HEK293 (cell line): Measurements from ENCODE around the gene NR3C1.

ENCODE experiments used
- CTCF ChIA-PET: fragments of 350-600 bp; formaldehyde crosslinking; extraction: SDS; loops from one replicate; lab custom pipeline; 2021; ENCODE audit warnings: antibody characterized with exemption; lab: Yijun Ruan, JAX
- POLR2A ChIA-PET: fragments of 300-600 bp; formaldehyde crosslinking; extraction: SDS; loops from one replicate; lab custom pipeline; 2020; ENCODE audit warnings: antibody characterized with exemption, inconsistent platforms; lab: Yijun Ruan, JAX
- H3K27ac ChIP-seq: fragments of 200-500 bp; sonication (Bioruptor generic); 2 replicates; pipeline ENCODE4 v1.5.1; 2014; ENCODE audit warnings: low read depth, low read length, control low read depth, inconsistent platforms; ENCODE audit errors: extremely low read depth
- H3K36me3 ChIP-seq, 2 experiments: fragments of 200-500 bp in 1 of 2; sonication (Bioruptor generic) in 1 of 2; 1 replicate in 1 of 2; 2 replicates in 1 of 2; pipeline ENCODE4 v1.5.1; 2014 to 2017; ENCODE audit warnings: inconsistent platforms in 2 of 2, low read length in 2 of 2; ENCODE audit not compliant: control insufficient read depth in 2 of 2, insufficient read depth in 1 of 2
- H3K4me1 ChIP-seq: fragments of 200-500 bp; sonication (Bioruptor generic); 2 replicates; pipeline ENCODE4 v1.5.1; 2014; ENCODE audit warnings: mild to moderate bottlenecking, low read length, inconsistent platforms; ENCODE audit not compliant: control insufficient read depth, insufficient read depth
- H3K4me3 ChIP-seq: 2 replicates; pipeline ENCODE4 v1.5.1; 2011; ENCODE audit warnings: low read depth, mild to moderate bottlenecking, control low read depth, low read length, moderate library complexity
- H3K9me3 ChIP-seq: fragments of 200-500 bp; sonication (Bioruptor generic); 2 replicates; pipeline ENCODE4 v1.5.1; 2014; ENCODE audit warnings: low read depth, low read length, inconsistent platforms; ENCODE audit not compliant: control insufficient read depth, insufficient read depth
- EGR2 ChIP-seq: fragments of 450-650 bp; formaldehyde crosslinking; IDR thresholded peaks from 2 replicates; pipeline ENCODE4 v1.5.1; 2016; ENCODE audit warnings: low read depth, missing biosample characterization, missing genetic modification characterization
- FEZF1 ChIP-seq: fragments of 450-650 bp; formaldehyde crosslinking; IDR thresholded peaks from 2 replicates; pipeline ENCODE4 v1.5.1; 2016; ENCODE audit warnings: missing biosample characterization, missing genetic modification characterization
- SETDB1 ChIP-seq: IDR thresholded peaks from one replicate; pipeline ENCODE4 v1.6.1; 2017; ENCODE audit warnings: mild to moderate bottlenecking, low read length, moderate library complexity, mixed read lengths; ENCODE audit not compliant: insufficient read length
- YY2 ChIP-seq: fragments of 450-650 bp; formaldehyde crosslinking; IDR thresholded peaks from 2 replicates; pipeline ENCODE4 v1.5.1; 2016; ENCODE audit warnings: missing biosample characterization, missing genetic modification characterization
- ZNF274 ChIP-seq, 2 experiments: fragments of 200-500 bp in 1 of 2; fragments of 450-650 bp in 1 of 2; sonication (Bioruptor generic) in 1 of 2; formaldehyde crosslinking in 1 of 2; IDR thresholded peaks; 2 replicates each; pipeline versions ENCODE4 v1.5.1 to v1.6.1; 2014 to 2016; ENCODE audit warnings: borderline replicate concordance in 1 of 2, inconsistent platforms in 1 of 2, low read length in 1 of 2, missing biosample characterization in 1 of 2, missing genetic modification characterization in 1 of 2
- ZNF48 ChIP-seq: fragments of 450-650 bp; formaldehyde crosslinking; IDR thresholded peaks from 2 replicates; pipeline ENCODE4 v1.5.1; 2016; ENCODE audit warnings: missing biosample characterization, missing genetic modification characterization
- ZNF544 ChIP-seq: fragments of 450-650 bp; formaldehyde crosslinking; IDR thresholded peaks from 2 replicates; pipeline ENCODE4 v1.5.0; 2017; ENCODE audit warnings: missing biosample characterization, missing genetic modification characterization
- ZNF585B ChIP-seq: fragments of 450-650 bp; formaldehyde crosslinking; IDR thresholded peaks from 2 replicates; pipeline ENCODE4 v1.5.1; 2016; ENCODE audit warnings: missing biosample characterization, missing genetic modification characterization
- ZNF777 ChIP-seq: fragments of 450-650 bp; formaldehyde crosslinking; IDR thresholded peaks from 2 replicates; pipeline ENCODE4 v1.5.1; 2017; ENCODE audit warnings: missing biosample characterization, missing genetic modification characterization, borderline replicate concordance
- ZSCAN16 ChIP-seq: fragments of 450-650 bp; formaldehyde crosslinking; IDR thresholded peaks from 2 replicates; pipeline ENCODE4 v1.5.1; 2016; ENCODE audit warnings: missing biosample characterization, missing genetic modification characterization
- TF ChIP-seq, protein P1 (sequence below): fragments of 450-650 bp; formaldehyde crosslinking; IDR thresholded peaks from 2 replicates; pipeline ENCODE4 v1.5.1; 2016; ENCODE audit warnings: missing biosample characterization, missing genetic modification characterization, borderline replicate concordance
- TF ChIP-seq, protein P2 (sequence below): fragments of 450-650 bp; formaldehyde crosslinking; IDR thresholded peaks from 2 replicates; pipeline ENCODE4 v1.5.1; 2016; ENCODE audit warnings: missing biosample characterization, missing genetic modification characterization, low read depth
- TF ChIP-seq, protein P3 (sequence below): fragments of 450-650 bp; formaldehyde crosslinking; conservative IDR thresholded peaks from 2 replicates; pipeline ENCODE4 v1.5.1; 2016; ENCODE audit warnings: low read depth, missing biosample characterization, missing genetic modification characterization
- TF ChIP-seq, protein P4 (sequence below): fragments of 450-650 bp; formaldehyde crosslinking; IDR thresholded peaks from 2 replicates; pipeline ENCODE4 v1.5.1; 2016; ENCODE audit warnings: missing biosample characterization, missing genetic modification characterization, borderline replicate concordance
- TF ChIP-seq, protein P5 (sequence below): fragments of 450-650 bp; formaldehyde crosslinking; IDR thresholded peaks from 2 replicates; pipeline ENCODE4 v1.5.1; 2017; ENCODE audit warnings: missing biosample characterization, missing genetic modification characterization

NR3C1 gene

DNA sequence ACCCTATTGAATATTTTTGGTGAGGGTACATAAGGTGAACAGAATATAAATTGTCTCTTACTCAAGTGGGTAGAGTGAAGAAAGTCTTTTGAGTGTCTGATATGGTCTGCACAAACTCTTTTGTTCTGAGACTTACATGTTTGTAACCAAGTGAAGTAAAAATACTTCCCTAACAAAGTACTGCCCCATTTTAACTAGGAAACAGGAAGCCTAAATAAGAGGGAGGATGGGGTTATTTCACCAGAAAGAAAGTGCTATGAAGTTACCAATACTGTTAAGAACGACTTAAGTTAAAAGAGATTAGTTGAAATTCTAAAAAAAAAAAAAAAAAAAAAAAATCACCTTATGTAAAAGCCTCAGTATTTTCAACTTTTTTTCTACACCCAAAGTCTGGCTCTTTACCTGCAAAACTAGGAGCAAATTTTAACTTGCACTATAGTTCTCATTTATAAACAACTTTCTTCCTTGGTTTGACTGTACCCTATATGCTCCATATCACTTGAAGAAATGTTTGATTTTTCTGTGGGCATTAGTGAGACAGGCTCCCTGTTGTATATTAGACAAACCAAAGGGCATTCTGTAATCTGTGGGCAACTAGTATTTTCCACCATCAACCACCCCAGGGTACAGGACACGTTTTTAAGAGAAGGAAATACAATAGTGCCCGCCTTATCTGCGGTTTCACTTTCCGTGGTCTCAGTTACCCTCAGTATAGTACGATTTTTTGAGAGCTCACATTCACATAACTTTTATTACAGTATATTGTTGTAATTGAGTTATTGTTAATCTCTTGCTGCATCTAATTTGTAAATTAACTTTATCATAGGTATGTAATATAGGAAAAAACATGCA is 127.7 kb downstream of the NR3C1 start (continued):
- TF ChIP-seq, protein P1, sequence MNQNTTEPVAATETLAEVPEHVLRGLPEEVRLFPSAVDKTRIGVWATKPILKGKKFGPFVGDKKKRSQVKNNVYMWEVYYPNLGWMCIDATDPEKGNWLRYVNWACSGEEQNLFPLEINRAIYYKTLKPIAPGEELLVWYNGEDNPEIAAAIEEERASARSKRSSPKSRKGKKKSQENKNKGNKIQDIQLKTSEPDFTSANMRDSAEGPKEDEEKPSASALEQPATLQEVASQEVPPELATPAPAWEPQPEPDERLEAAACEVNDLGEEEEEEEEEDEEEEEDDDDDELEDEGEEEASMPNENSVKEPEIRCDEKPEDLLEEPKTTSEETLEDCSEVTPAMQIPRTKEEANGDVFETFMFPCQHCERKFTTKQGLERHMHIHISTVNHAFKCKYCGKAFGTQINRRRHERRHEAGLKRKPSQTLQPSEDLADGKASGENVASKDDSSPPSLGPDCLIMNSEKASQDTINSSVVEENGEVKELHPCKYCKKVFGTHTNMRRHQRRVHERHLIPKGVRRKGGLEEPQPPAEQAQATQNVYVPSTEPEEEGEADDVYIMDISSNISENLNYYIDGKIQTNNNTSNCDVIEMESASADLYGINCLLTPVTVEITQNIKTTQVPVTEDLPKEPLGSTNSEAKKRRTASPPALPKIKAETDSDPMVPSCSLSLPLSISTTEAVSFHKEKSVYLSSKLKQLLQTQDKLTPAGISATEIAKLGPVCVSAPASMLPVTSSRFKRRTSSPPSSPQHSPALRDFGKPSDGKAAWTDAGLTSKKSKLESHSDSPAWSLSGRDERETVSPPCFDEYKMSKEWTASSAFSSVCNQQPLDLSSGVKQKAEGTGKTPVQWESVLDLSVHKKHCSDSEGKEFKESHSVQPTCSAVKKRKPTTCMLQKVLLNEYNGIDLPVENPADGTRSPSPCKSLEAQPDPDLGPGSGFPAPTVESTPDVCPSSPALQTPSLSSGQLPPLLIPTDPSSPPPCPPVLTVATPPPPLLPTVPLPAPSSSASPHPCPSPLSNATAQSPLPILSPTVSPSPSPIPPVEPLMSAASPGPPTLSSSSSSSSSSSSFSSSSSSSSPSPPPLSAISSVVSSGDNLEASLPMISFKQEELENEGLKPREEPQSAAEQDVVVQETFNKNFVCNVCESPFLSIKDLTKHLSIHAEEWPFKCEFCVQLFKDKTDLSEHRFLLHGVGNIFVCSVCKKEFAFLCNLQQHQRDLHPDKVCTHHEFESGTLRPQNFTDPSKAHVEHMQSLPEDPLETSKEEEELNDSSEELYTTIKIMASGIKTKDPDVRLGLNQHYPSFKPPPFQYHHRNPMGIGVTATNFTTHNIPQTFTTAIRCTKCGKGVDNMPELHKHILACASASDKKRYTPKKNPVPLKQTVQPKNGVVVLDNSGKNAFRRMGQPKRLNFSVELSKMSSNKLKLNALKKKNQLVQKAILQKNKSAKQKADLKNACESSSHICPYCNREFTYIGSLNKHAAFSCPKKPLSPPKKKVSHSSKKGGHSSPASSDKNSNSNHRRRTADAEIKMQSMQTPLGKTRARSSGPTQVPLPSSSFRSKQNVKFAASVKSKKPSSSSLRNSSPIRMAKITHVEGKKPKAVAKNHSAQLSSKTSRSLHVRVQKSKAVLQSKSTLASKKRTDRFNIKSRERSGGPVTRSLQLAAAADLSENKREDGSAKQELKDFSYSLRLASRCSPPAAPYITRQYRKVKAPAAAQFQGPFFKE (tag by site-specific recombination), result no peak
- no peak for TF ChIP-seq EGR2 (tag by site-specific recombination)
- TF ChIP-seq, protein P2, sequence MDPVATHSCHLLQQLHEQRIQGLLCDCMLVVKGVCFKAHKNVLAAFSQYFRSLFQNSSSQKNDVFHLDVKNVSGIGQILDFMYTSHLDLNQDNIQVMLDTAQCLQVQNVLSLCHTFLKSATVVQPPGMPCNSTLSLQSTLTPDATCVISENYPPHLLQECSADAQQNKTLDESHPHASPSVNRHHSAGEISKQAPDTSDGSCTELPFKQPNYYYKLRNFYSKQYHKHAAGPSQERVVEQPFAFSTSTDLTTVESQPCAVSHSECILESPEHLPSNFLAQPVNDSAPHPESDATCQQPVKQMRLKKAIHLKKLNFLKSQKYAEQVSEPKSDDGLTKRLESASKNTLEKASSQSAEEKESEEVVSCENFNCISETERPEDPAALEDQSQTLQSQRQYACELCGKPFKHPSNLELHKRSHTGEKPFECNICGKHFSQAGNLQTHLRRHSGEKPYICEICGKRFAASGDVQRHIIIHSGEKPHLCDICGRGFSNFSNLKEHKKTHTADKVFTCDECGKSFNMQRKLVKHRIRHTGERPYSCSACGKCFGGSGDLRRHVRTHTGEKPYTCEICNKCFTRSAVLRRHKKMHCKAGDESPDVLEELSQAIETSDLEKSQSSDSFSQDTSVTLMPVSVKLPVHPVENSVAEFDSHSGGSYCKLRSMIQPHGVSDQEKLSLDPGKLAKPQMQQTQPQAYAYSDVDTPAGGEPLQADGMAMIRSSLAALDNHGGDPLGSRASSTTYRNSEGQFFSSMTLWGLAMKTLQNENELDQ, result no peak

DNA sequence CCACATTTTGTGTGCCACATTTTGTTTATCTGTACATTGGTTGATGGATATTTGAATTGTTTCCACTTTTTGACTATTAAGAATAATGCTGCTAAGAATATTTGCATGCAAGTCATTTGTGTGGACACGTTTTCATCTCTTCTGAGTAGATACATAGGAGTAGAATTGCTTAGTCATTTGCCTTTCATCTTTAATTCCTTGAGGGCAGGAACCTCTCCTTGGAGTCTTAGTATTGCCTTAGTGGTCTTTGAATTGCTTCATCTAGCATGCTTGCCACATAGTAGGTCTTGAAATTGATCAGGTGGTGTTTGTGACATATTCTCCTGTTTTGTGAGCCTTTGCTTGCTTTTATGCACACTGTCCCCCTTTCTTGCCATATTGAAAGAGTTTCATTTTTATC is 128.5 kb downstream of the NR3C1 start:
- H3K27ac ChIP-seq, result no peak overlapping the region
- no peaks in the 10 kb centered on the region for H3K9me3 ChIP-seq
- POLR2A ChIA-PET, result no interaction called here
- no peak for TF ChIP-seq ZNF274 (IDR thresholded peaks at IDR 0.05; ENCODE audit: low read length)
- no peak for TF ChIP-seq ZNF274 (tag by site-specific recombination; IDR thresholded peaks at IDR 0.05; ENCODE audit: borderline replicate concordance)
- TF ChIP-seq ZNF777 (tag by site-specific recombination), result no peak
- TF ChIP-seq, protein P3, sequence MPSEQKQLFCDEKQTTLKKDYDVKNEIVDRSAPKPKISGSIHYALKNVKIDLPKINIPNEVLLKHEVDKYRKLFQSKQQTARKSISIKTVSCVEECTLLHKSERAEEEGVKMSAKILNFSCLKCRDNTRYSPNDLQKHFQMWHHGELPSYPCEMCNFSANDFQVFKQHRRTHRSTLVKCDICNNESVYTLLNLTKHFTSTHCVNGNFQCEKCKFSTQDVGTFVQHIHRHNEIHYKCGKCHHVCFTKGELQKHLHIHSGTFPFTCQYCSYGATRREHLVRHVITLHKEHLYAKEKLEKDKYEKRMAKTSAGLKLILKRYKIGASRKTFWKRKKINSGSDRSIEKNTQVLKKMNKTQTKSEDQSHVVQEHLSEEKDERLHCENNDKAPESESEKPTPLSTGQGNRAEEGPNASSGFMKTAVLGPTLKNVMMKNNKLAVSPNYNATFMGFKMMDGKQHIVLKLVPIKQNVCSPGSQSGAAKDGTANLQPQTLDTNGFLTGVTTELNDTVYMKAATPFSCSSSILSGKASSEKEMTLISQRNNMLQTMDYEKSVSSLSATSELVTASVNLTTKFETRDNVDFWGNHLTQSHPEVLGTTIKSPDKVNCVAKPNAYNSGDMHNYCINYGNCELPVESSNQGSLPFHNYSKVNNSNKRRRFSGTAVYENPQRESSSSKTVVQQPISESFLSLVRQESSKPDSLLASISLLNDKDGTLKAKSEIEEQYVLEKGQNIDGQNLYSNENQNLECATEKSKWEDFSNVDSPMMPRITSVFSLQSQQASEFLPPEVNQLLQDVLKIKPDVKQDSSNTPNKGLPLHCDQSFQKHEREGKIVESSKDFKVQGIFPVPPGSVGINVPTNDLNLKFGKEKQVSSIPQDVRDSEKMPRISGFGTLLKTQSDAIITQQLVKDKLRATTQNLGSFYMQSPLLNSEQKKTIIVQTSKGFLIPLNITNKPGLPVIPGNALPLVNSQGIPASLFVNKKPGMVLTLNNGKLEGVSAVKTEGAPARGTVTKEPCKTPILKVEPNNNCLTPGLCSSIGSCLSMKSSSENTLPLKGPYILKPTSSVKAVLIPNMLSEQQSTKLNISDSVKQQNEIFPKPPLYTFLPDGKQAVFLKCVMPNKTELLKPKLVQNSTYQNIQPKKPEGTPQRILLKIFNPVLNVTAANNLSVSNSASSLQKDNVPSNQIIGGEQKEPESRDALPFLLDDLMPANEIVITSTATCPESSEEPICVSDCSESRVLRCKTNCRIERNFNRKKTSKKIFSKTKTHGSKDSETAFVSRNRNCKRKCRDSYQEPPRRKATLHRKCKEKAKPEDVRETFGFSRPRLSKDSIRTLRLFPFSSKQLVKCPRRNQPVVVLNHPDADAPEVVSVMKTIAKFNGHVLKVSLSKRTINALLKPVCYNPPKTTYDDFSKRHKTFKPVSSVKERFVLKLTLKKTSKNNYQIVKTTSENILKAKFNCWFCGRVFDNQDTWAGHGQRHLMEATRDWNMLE, result no peak
- no peak for TF ChIP-seq ZNF48 (tag by site-specific recombination)
- TF ChIP-seq ZSCAN16 (tag by site-specific recombination), result no peak
- TF ChIP-seq, protein P4, sequence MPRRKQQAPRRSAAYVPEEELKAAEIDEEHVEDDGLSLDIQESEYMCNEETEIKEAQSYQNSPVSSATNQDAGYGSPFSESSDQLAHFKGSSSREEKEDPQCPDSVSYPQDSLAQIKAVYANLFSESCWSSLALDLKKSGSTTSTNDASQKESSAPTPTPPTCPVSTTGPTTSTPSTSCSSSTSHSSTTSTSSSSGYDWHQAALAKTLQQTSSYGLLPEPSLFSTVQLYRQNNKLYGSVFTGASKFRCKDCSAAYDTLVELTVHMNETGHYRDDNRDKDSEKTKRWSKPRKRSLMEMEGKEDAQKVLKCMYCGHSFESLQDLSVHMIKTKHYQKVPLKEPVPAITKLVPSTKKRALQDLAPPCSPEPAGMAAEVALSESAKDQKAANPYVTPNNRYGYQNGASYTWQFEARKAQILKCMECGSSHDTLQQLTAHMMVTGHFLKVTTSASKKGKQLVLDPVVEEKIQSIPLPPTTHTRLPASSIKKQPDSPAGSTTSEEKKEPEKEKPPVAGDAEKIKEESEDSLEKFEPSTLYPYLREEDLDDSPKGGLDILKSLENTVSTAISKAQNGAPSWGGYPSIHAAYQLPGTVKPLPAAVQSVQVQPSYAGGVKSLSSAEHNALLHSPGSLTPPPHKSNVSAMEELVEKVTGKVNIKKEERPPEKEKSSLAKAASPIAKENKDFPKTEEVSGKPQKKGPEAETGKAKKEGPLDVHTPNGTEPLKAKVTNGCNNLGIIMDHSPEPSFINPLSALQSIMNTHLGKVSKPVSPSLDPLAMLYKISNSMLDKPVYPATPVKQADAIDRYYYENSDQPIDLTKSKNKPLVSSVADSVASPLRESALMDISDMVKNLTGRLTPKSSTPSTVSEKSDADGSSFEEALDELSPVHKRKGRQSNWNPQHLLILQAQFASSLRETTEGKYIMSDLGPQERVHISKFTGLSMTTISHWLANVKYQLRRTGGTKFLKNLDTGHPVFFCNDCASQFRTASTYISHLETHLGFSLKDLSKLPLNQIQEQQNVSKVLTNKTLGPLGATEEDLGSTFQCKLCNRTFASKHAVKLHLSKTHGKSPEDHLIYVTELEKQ (tag by site-specific recombination), result no peak
- TF ChIP-seq, protein P5, sequence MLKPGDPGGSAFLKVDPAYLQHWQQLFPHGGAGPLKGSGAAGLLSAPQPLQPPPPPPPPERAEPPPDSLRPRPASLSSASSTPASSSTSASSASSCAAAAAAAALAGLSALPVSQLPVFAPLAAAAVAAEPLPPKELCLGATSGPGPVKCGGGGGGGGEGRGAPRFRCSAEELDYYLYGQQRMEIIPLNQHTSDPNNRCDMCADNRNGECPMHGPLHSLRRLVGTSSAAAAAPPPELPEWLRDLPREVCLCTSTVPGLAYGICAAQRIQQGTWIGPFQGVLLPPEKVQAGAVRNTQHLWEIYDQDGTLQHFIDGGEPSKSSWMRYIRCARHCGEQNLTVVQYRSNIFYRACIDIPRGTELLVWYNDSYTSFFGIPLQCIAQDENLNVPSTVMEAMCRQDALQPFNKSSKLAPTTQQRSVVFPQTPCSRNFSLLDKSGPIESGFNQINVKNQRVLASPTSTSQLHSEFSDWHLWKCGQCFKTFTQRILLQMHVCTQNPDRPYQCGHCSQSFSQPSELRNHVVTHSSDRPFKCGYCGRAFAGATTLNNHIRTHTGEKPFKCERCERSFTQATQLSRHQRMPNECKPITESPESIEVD (tag by site-specific recombination), result no peak
- TF ChIP-seq SETDB1, result no peak
- no peak for TF ChIP-seq ZNF544 (tag by site-specific recombination)
- no peak for TF ChIP-seq FEZF1
- TF ChIP-seq YY2 (tag by site-specific recombination), result no peak
- TF ChIP-seq ZNF585B, result no peak

More for the DNA sequence above, 128.5 kb downstream of the NR3C1 start:
- H3K36me3 ChIP-seq, result peaks cover 0 to 4% of the 10 kb centered on the region in 2 experiments; a peak in 1 of 3 replicates
- no peaks in the 10 kb centered on the region for H3K4me1 ChIP-seq
- H3K4me3 ChIP-seq, result no peak overlapping the region
- CTCF ChIA-PET, result no interaction called here
